HepG2 (cell line): ENCODE results near the gene PARP3. TPM values are rescaled to one million over a fixed set of nuclear protein-coding genes. Genes with fewer than 3 reads are reported as not detected.

Experiments used
- ATF5 ChIP-seq: sonication (generic); formaldehyde crosslinking; IDR thresholded peaks from 2 replicates; pipeline ENCODE4 v1.4.0; 2020; ENCODE audit warnings: mild to moderate bottlenecking, low read depth, missing genetic modification reagents
- BRD4 ChIP-seq: sonication (generic); formaldehyde crosslinking; IDR thresholded peaks from 2 replicates; pipeline ENCODE4 v1.4.0; 2020; ENCODE audit warnings: missing genetic modification reagents
- E2F2 ChIP-seq: sonication (generic); formaldehyde crosslinking; IDR thresholded peaks from 2 replicates; pipeline ENCODE4 v1.4.0; 2020; ENCODE audit warnings: missing genetic modification reagents, borderline replicate concordance
- FOXA1 ChIP-seq, 2 experiments: fragments of 450-650 bp in 1 of 2; sonication (generic) in 1 of 2; formaldehyde crosslinking in 1 of 2; IDR thresholded peaks; 2 replicates each; pipeline versions ENCODE4 v1.4.0 to v1.6.1; 2016 to 2020; ENCODE audit warnings: missing genetic modification reagents in 1 of 2
- HMG20B ChIP-seq: conservative IDR thresholded peaks from 2 replicates; pipeline ENCODE4 v1.6.1; 2016; ENCODE audit warnings: missing genetic modification reagents, missing compliant biosample characterization
- NR3C1 ChIP-seq: sonication (generic); formaldehyde crosslinking; IDR thresholded peaks from 2 replicates; pipeline ENCODE4 v1.4.0; 2020; ENCODE audit warnings: missing genetic modification reagents
- PRMT3 ChIP-seq: sonication (generic); formaldehyde crosslinking; IDR thresholded peaks from 2 replicates; pipeline ENCODE4 v1.8.1; 2022; ENCODE audit warnings: low read depth, mild to moderate bottlenecking, moderate library complexity, missing genetic modification reagents, borderline replicate concordance
- SP2 ChIP-seq: sonication (generic); formaldehyde crosslinking; IDR thresholded peaks from 2 replicates; pipeline ENCODE4 v1.5.1; 2020; ENCODE audit warnings: mild to moderate bottlenecking, missing genetic modification reagents
- ZNF253 ChIP-seq: sonication (generic); formaldehyde crosslinking; IDR thresholded peaks from 2 replicates; pipeline ENCODE4 v1.8.0; 2022; ENCODE audit warnings: mild to moderate bottlenecking, missing genetic modification reagents, borderline replicate concordance
- ZNF275 ChIP-seq: sonication (generic); formaldehyde crosslinking; IDR thresholded peaks from 2 replicates; pipeline ENCODE4 v1.8.0; 2022; ENCODE audit warnings: missing genetic modification reagents, mild to moderate bottlenecking, inconsistent platforms, borderline replicate concordance
- ZNF484 ChIP-seq: sonication (generic); formaldehyde crosslinking; IDR thresholded peaks from 2 replicates; pipeline ENCODE4 v1.5.1; 2020; ENCODE audit warnings: mild to moderate bottlenecking, low read depth, missing genetic modification reagents, borderline replicate concordance
- polyA plus RNA-seq, 8 experiments: library from polyadenylated mRNA; depleted of rRNA in 3 of 8; stranded (reverse) in 7 of 8; unstranded in 1 of 8; fragments of >200 nt; fragmentation: Illumina TruSeq in 4 of 8; extraction: Trizol in 4 of 8; gene quantifications; 2 replicates each; pipeline versions ENCODE4 v1.2.1 to v1.2.3, GENCODE V29; 2011 to 2016; ENCODE audit warnings: low read depth in 4 of 8, missing spikeins in 1 of 8, mixed read lengths in 1 of 8; ENCODE audit not compliant: insufficient read depth in 1 of 8
- total RNA-seq, 5 experiments: library from RNA; depleted of rRNA; stranded (reverse); fragments of >200 nt; fragmentation: Illumina TruSeq; extraction: Trizol; gene quantifications; 2 replicates each; pipeline ENCODE4 v1.2.3, GENCODE V29; 2016; ENCODE audit warnings: low read depth in 1 of 5
- TF ChIP-seq, protein P1 (sequence below): sonication (generic); formaldehyde crosslinking; IDR thresholded peaks from 2 replicates; pipeline ENCODE4 v1.4.0; 2020; ENCODE audit warnings: missing genetic modification reagents
- TF ChIP-seq, protein P2 (sequence below): sonication (generic); formaldehyde crosslinking; IDR thresholded peaks from 2 replicates; pipeline ENCODE4 v1.4.0; 2020; ENCODE audit warnings: missing genetic modification reagents
- TF ChIP-seq, protein P3 (sequence below): sonication (generic); formaldehyde crosslinking; IDR thresholded peaks from 2 replicates; pipeline ENCODE4 v1.5.0; 2020; ENCODE audit warnings: mild to moderate bottlenecking, missing genetic modification reagents

Gene PARP3
- total and polyA plus RNA-seq, 2 of the 13 experiments (the other 11 are each of a cell fraction or from before 2014, with no cell fraction given) = 11.2 to 21.5 TPM

GRCh38 chr3:51982838-51983577, 40.8 kb downstream of the PARP3 start, which contains the start of gene ACY1 (continued):
- TF ChIP-seq, protein P1, sequence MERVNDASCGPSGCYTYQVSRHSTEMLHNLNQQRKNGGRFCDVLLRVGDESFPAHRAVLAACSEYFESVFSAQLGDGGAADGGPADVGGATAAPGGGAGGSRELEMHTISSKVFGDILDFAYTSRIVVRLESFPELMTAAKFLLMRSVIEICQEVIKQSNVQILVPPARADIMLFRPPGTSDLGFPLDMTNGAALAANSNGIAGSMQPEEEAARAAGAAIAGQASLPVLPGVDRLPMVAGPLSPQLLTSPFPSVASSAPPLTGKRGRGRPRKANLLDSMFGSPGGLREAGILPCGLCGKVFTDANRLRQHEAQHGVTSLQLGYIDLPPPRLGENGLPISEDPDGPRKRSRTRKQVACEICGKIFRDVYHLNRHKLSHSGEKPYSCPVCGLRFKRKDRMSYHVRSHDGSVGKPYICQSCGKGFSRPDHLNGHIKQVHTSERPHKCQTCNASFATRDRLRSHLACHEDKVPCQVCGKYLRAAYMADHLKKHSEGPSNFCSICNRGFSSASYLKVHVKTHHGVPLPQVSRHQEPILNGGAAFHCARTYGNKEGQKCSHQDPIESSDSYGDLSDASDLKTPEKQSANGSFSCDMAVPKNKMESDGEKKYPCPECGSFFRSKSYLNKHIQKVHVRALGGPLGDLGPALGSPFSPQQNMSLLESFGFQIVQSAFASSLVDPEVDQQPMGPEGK (CRISPR knock-in tag) = peak; percentile 97
- TF ChIP-seq PRMT3 (CRISPR knock-in tag) (peak; percentile 81; the same call in 1 of the 2 replicates), FOXA1 (IDR thresholded peaks at IDR 0.05) (no peak), FOXA1 (CRISPR knock-in tag; IDR thresholded peaks at IDR 0.05) (peak; percentile 21; the same call in 1 of the 2 replicates), NR3C1 (CRISPR knock-in tag) (no peak), ZNF484 (CRISPR knock-in tag) (peak; percentile 8; the same call in 1 of the 2 replicates), ZNF275 (no peak), ATF5 (CRISPR knock-in tag) (peak; percentile 93; the same call in 1 of the 2 replicates), SP2 (CRISPR knock-in tag) (peak; percentile 57), HMG20B (no peak), ZNF253 (peak; percentile 88), BRD4 (CRISPR knock-in tag) (peak; percentile 70), E2F2 (CRISPR knock-in tag) (no peak)
- TF ChIP-seq, protein P2, sequence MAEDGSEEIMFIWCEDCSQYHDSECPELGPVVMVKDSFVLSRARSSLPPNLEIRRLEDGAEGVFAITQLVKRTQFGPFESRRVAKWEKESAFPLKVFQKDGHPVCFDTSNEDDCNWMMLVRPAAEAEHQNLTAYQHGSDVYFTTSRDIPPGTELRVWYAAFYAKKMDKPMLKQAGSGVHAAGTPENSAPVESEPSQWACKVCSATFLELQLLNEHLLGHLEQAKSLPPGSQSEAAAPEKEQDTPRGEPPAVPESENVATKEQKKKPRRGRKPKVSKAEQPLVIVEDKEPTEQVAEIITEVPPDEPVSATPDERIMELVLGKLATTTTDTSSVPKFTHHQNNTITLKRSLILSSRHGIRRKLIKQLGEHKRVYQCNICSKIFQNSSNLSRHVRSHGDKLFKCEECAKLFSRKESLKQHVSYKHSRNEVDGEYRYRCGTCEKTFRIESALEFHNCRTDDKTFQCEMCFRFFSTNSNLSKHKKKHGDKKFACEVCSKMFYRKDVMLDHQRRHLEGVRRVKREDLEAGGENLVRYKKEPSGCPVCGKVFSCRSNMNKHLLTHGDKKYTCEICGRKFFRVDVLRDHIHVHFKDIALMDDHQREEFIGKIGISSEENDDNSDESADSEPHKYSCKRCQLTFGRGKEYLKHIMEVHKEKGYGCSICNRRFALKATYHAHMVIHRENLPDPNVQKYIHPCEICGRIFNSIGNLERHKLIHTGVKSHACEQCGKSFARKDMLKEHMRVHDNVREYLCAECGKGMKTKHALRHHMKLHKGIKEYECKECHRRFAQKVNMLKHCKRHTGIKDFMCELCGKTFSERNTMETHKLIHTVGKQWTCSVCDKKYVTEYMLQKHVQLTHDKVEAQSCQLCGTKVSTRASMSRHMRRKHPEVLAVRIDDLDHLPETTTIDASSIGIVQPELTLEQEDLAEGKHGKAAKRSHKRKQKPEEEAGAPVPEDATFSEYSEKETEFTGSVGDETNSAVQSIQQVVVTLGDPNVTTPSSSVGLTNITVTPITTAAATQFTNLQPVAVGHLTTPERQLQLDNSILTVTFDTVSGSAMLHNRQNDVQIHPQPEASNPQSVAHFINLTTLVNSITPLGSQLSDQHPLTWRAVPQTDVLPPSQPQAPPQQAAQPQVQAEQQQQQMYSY (CRISPR knock-in tag) = peak; percentile 84; the same call in 1 of the 2 replicates
- TF ChIP-seq, protein P3, sequence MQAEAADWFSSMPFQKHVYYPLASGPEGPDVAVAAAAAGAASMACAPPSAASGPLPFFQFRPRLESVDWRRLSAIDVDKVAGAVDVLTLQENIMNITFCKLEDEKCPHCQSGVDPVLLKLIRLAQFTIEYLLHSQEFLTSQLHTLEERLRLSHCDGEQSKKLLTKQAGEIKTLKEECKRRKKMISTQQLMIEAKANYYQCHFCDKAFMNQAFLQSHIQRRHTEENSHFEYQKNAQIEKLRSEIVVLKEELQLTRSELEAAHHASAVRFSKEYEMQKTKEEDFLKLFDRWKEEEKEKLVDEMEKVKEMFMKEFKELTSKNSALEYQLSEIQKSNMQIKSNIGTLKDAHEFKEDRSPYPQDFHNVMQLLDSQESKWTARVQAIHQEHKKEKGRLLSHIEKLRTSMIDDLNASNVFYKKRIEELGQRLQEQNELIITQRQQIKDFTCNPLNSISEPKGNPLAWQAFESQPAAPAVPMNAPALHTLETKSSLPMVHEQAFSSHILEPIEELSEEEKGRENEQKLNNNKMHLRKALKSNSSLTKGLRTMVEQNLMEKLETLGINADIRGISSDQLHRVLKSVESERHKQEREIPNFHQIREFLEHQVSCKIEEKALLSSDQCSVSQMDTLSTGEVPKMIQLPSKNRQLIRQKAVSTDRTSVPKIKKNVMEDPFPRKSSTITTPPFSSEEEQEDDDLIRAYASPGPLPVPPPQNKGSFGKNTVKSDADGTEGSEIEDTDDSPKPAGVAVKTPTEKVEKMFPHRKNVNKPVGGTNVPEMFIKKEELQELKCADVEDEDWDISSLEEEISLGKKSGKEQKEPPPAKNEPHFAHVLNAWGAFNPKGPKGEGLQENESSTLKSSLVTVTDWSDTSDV (CRISPR knock-in tag) = peak; percentile 61; the same call in 1 of the 2 replicates
